Nephron progenitor cell (in vitro differentiated cells): Measurements from ENCODE around the gene CUL4B.

Experiments used
- DNase-seq: peaks from one replicate; pipeline ENCODE4 v3.0.0; 2021
- H3K27ac Mint-ChIP-seq: 2 replicates; pipeline ENCODE4 v1.8.0; 2021; ENCODE audit warnings: mild to moderate bottlenecking, moderate library complexity, mixed read lengths
- H3K27me3 Mint-ChIP-seq: 2 replicates; pipeline ENCODE4 v1.8.0; 2021; ENCODE audit warnings: mild to moderate bottlenecking, low read depth, mixed read lengths; ENCODE audit not compliant: poor library complexity
- H3K36me3 Mint-ChIP-seq: 2 replicates; pipeline ENCODE4 v1.8.0; 2021; ENCODE audit warnings: low read depth, mixed read lengths
- H3K4me1 Mint-ChIP-seq: 2 replicates; pipeline ENCODE4 v1.8.0; 2021; ENCODE audit warnings: mixed read lengths
- H3K4me3 Mint-ChIP-seq: 2 replicates; pipeline ENCODE4 v1.8.0; 2021; ENCODE audit warnings: mild to moderate bottlenecking, moderate library complexity, mixed read lengths
- H3K9me3 Mint-ChIP-seq: 2 replicates; pipeline ENCODE4 v1.8.0; 2021; ENCODE audit warnings: mild to moderate bottlenecking, moderate library complexity, mixed read lengths
- TF ChIP-seq, protein P1 (sequence below): fragments of 200-600 bp; sonication (generic); IDR thresholded peaks from 2 replicates; pipeline ENCODE4 v1.5.0; 2021; ENCODE audit warnings: antibody characterized with exemption

Gene CUL4B

DNA sequence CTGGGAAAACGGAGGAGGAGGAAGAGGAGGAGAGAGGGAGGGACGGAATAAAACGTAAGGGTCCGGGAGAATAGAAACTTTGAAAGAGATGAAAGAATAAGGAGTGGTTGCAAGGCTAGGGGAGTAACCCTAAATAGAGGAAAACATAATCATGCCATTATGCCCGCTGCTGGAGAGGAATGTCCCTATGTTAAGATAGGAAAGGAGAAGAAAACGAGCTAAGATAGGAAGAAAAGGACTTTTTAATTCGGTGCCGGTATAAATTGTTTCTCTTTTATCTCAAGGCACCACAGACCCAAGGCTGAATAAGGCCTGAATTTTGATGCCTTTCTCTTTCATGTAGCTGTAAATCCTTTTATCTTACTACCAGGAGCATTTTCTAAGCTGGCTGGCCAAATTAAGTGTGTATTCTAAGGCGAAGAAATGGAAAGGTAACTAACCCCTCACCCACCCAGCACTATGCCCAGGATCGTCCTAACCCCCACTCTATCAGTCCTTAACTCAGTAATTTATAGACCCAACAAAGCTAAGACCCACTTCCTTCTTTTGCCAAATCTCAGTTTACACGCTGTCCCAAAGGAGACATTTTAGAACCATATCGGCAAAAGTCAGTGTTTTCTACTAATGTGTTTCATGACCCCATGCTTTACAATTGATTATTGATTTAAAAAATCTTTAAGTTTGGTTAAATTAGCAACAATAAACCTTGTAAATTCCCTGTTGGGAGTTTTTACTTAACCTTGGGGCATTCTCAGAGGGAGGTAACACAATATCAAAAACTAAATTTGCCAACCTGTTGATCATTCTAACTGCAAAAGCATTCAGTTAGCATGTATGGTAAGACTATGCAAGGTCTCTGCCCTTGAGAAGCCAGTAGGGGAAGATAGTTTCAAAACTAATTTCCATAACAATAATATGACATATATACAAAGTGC is 1.1 kb upstream of the CUL4B start:
- peaks cover 28% of the 10 kb centered on the region for H3K4me1 Mint-ChIP-seq
- H3K36me3 Mint-ChIP-seq, result peaks cover 5% of the 10 kb centered on the region
- peak overlapping the region; percentile 98 for H3K27ac Mint-ChIP-seq
- TF ChIP-seq, protein P1, sequence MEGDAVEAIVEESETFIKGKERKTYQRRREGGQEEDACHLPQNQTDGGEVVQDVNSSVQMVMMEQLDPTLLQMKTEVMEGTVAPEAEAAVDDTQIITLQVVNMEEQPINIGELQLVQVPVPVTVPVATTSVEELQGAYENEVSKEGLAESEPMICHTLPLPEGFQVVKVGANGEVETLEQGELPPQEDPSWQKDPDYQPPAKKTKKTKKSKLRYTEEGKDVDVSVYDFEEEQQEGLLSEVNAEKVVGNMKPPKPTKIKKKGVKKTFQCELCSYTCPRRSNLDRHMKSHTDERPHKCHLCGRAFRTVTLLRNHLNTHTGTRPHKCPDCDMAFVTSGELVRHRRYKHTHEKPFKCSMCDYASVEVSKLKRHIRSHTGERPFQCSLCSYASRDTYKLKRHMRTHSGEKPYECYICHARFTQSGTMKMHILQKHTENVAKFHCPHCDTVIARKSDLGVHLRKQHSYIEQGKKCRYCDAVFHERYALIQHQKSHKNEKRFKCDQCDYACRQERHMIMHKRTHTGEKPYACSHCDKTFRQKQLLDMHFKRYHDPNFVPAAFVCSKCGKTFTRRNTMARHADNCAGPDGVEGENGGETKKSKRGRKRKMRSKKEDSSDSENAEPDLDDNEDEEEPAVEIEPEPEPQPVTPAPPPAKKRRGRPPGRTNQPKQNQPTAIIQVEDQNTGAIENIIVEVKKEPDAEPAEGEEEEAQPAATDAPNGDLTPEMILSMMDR, result no peak
- H3K9me3 Mint-ChIP-seq, result peaks cover 31% of the 10 kb centered on the region
- no peaks in the 10 kb centered on the region for H3K27me3 Mint-ChIP-seq
- H3K4me3 Mint-ChIP-seq, result peak overlapping the region; percentile 91
- DNase-seq, result no peak

DNA sequence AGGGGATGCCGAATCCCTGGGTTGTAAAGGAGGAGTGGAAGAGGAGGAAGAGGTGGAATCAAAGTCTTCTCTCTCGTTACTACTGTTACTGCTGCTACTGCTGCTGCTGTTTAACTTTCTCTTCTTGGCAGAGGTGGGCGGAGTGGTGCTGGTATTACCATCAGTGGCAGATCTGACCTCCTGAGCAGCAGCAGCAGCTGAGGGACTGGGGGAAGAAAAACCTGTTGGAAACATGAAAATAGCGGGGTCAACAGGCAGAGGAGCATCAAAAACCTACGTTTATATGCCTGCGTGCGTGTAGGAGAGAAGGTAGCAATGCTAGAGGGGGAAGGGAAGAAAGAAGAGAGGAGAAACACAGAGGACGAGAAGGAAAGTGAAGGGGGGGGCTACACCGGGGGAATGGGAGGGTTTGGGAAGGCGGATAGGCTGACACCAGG is 339 bp downstream of the CUL4B start:
- Mint-ChIP-seq H3K27ac (peak overlapping the region; percentile 93), H3K4me3 (peak overlapping the region; percentile 91), H3K9me3 (peaks cover 32% of the 10 kb centered on the region), H3K27me3 (no peaks in the 10 kb centered on the region), H3K4me1 (peaks cover 28% of the 10 kb centered on the region), H3K36me3 (peaks cover 11% of the 10 kb centered on the region)
- TF ChIP-seq, protein P1, result no peak
- peak; percentile 20 for DNase-seq

DNA sequence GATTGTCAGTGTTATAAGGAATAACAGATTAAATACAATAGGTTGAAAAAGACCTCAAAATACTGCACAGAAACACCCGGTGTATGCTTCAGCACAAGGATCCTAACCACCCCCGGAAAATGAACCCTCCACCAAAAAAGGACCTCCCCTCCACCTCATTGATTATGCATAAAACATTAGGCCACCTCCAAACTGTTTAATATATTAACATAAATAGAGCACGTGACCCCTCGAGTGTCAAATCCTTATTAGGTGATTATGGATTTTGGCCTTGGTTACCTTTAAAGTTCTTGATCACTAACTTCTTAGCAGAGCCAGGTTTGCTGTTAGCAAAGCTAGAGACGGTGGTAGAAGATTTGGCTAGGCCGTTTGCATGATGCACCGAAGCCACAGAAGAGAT is 958 bp downstream of the CUL4B start:
- DNase-seq, result no peak
- H3K27ac Mint-ChIP-seq, result peak overlapping the region; percentile 93
- TF ChIP-seq, protein P1, result no peak
- no peaks in the 10 kb centered on the region for H3K27me3 Mint-ChIP-seq
- peaks cover 13% of the 10 kb centered on the region for H3K36me3 Mint-ChIP-seq
- peak overlapping the region; percentile 91 for H3K4me3 Mint-ChIP-seq
- peaks cover 28% of the 10 kb centered on the region for H3K4me1 Mint-ChIP-seq
- peaks cover 31% of the 10 kb centered on the region for H3K9me3 Mint-ChIP-seq

DNA sequence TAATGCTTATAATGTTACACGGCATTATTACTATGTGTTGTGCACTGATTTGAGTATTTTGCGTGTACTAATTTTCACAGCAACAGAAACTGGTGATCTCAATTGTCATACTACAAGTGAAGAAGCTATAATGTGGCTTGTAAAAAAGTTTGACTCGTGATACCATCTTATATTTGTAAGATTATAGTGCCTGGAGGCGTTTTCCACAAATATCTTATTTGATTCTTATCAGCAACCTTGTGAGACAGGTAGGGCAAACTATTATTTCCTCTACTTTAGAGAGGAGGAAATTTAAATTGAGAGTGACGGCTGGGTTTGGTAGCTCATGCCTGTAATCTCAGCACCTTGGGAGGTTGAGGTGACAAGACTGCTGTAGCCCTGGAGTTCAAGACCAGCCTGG is 4.5 kb downstream of the CUL4B start:
- no peak for DNase-seq
- Mint-ChIP-seq H3K27me3 (no peaks in the 10 kb centered on the region), H3K27ac (no peak overlapping the region), H3K4me1 (peaks cover 12% of the 10 kb centered on the region), H3K36me3 (peaks cover 25% of the 10 kb centered on the region), H3K9me3 (peaks cover 16% of the 10 kb centered on the region), H3K4me3 (no peak overlapping the region)
- TF ChIP-seq, protein P1, result no peak

DNA sequence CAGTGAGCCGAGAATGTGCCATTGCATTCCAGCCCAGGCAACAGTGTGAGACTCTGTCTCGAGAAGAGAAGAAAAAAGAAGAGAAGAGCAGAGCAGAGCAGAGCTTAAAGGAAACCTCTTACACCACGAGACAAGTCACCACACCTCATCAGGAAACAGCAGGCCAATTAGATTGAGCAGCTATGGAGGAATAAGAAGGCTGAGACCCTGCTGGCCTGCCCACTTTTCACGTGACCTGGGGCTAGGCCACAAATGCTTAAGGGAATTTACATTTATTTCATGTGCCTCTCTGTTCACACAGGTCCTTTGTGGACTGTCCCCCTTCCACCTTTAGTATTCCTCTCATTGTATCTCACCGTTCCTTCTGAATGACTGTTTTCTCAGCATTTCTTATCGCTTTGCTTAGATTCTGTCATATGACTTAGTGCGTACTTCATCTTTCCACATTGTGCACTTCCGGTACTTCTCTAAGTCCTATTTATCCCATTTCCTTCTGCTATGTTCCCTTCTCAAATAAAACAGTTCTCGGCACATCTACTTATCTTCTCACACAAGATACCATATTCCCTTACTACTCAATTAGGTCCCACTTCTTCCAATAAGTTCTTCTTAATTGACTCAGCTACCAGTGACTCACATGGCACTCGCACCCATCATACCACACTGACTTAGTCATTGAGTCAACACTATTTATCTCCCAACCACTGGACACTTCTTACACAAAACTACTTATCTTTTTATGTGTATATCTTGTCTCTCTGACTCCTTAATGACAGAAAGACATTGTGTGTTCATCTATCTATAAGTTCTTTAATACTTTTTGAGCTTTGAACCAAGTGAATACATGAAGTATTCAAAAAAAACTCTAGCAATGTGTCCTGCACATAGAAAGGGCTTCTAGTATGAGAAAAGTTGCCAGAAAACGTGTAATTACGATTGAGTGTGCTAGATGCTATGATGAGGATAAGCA is 11.0 kb downstream of the CUL4B start:
- no peak overlapping the region for H3K4me3 Mint-ChIP-seq
- H3K27me3 Mint-ChIP-seq, result no peaks in the 10 kb centered on the region
- peaks cover 35% of the 10 kb centered on the region for H3K36me3 Mint-ChIP-seq
- H3K27ac Mint-ChIP-seq, result no peak overlapping the region
- H3K4me1 Mint-ChIP-seq, result no peaks in the 10 kb centered on the region
- peaks cover 10% of the 10 kb centered on the region for H3K9me3 Mint-ChIP-seq
- DNase-seq, result no peak
- TF ChIP-seq, protein P1, result no peak
